Activated B cell treated with CpG ODN at 0.5 μM for 24 hours (primary cell): ENCODE data around the gene EXOC3. TPM values are rescaled to one million over a fixed set of nuclear protein-coding genes. Genes with fewer than 3 reads are reported as not detected.
"Not testable (repeated sequence)": the region's sequence is repeated elsewhere in the genome, so short reads cannot be mapped to it uniquely, and the experiment has no call there.

Experiments used
- ATAC-seq: fragments of 200-7000 bp; cut with Tn5 transposase; one replicate; pipeline ENCODE4 v1.10.0; 2021; ENCODE audit warnings: low read depth, mild to moderate bottlenecking, moderate library complexity
- CTCF ChIA-PET: fragments of 350-600 bp; sonication (Branson Sonifier 250); formaldehyde crosslinking; loops from one replicate; lab custom pipeline; 2021; ENCODE audit warnings: antibody characterized with exemption; lab: Charles Lee
- POLR2A ChIA-PET: fragments of 350-600 bp; sonication (Branson Sonifier 250); formaldehyde crosslinking; loops from one replicate; lab custom pipeline; 2021; ENCODE audit warnings: antibody characterized with exemption; lab: Charles Lee
- DNase-seq: peaks from one replicate; pipeline ENCODE4 v3.0.0; 2022
- H3K27ac Mint-ChIP-seq: one replicate; pipeline ENCODE4 v1.8.0; 2020; ENCODE audit warnings: mixed read lengths
- H3K27me3 Mint-ChIP-seq: one replicate; pipeline ENCODE4 v1.8.0; 2021; ENCODE audit warnings: mixed read lengths
- H3K36me3 Mint-ChIP-seq: one replicate; pipeline ENCODE4 v1.8.0; 2021; ENCODE audit warnings: low read depth, mixed read lengths
- H3K4me1 Mint-ChIP-seq: one replicate; pipeline ENCODE4 v1.8.0; 2021; ENCODE audit warnings: mixed read lengths
- H3K4me3 Mint-ChIP-seq: one replicate; pipeline ENCODE4 v1.8.0; 2020; ENCODE audit warnings: mild to moderate bottlenecking, mixed read lengths
- H3K9me3 Mint-ChIP-seq: one replicate; pipeline ENCODE4 v1.8.0; 2020; ENCODE audit warnings: mixed read lengths
- intact Hi-C: fragments of 100-400 bp; cut with micrococcal nuclease; formaldehyde crosslinking; loops from one replicate; pipeline ENCODE4 v1.15.1; 2024
- total RNA-seq: library from RNA; stranded (reverse); gene quantifications from 2 replicates; pipeline ENCODE4 v1.2.3, GENCODE V29; 2022
- TF ChIP-seq, protein P1 (sequence below): fragments of 200-600 bp; IDR thresholded peaks from one replicate; pipeline ENCODE4 v1.8.0; 2022; ENCODE audit warnings: antibody characterized with exemption, mild to moderate bottlenecking

The EXOC3 gene
- total RNA-seq, 1 donor from 2014 or later = 79.6 TPM

GRCh38 chr5:410911-411517 lies 32.0 kb upstream of the EXOC3 start:
- no peaks in the 10 kb centered on the region for H3K36me3 Mint-ChIP-seq
- DNase-seq (no peak), ATAC-seq (no peak)
- peaks cover 8% of the 10 kb centered on the region for H3K4me1 Mint-ChIP-seq
- peaks cover 20% of the 10 kb centered on the region for H3K27me3 Mint-ChIP-seq
- CTCF ChIA-PET = no interaction called here
- TF ChIP-seq, protein P1, sequence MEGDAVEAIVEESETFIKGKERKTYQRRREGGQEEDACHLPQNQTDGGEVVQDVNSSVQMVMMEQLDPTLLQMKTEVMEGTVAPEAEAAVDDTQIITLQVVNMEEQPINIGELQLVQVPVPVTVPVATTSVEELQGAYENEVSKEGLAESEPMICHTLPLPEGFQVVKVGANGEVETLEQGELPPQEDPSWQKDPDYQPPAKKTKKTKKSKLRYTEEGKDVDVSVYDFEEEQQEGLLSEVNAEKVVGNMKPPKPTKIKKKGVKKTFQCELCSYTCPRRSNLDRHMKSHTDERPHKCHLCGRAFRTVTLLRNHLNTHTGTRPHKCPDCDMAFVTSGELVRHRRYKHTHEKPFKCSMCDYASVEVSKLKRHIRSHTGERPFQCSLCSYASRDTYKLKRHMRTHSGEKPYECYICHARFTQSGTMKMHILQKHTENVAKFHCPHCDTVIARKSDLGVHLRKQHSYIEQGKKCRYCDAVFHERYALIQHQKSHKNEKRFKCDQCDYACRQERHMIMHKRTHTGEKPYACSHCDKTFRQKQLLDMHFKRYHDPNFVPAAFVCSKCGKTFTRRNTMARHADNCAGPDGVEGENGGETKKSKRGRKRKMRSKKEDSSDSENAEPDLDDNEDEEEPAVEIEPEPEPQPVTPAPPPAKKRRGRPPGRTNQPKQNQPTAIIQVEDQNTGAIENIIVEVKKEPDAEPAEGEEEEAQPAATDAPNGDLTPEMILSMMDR = no peak
- H3K9me3 Mint-ChIP-seq = no peaks in the 10 kb centered on the region
- intact Hi-C loops = no loop called here
- no peak overlapping the region for H3K4me3 Mint-ChIP-seq
- H3K27ac Mint-ChIP-seq = no peak overlapping the region
- POLR2A ChIA-PET = no interaction called here

GRCh38 chr5:411728-412127 lies 31.2 kb upstream of the EXOC3 start:
- DNase-seq (peak; percentile 0), ATAC-seq (no peak)
- TF ChIP-seq, protein P1 = no peak
- Mint-ChIP-seq H3K4me3 (no peak overlapping the region), H3K27me3 (peaks cover 20% of the 10 kb centered on the region), H3K36me3 (no peaks in the 10 kb centered on the region), H3K9me3 (no peaks in the 10 kb centered on the region), H3K27ac (no peak overlapping the region), H3K4me1 (peaks cover 8% of the 10 kb centered on the region)
- POLR2A ChIA-PET = no interaction called here
- CTCF ChIA-PET = no interaction called here
- intact Hi-C loops = no loop called here

DNA sequence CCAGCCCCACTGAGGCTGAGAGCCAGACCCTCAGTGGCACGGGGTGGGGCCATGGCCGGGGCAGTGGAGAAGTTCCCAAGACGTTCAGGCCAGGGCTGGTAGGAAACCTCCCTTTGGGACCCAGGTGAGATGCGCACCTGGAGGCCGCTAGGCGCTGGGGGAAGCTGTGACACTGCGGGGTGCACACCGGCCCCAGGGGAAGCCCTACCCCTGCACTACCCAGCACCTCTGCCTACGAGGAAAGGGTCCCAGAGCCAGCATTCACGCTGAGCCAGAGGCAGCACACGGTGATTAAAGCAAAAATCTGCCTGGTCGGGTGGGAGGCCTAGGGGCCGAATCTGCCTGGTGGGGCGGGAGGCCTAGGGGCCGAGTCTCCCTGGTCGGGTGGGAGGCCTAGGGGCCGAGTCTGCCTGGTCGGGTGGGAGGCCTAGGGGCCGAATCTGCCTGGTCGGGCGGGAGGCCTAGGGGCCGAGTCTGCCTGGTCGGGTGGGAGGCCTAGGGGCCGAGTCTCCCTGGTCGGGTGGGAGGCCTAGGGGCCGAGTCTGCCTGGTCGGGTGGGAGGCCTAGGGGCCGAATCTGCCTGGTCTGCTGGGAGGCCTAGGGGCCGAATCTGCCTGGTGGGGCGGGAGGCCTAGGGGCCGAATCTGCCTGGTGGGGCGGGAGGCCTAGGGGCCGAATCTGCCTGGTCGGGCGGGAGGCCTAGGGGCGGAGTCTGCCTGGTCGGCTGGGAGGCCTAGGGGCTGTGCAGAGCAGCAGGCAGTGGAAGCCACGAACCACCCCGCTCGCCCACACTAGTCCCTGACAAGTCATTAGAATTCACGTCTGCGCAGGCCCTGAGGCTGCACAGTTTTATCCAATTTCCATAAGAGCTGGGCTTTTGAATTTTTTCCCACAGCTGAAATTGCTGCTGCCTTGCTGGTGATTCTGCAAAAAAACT lies 27.7 kb upstream of the EXOC3 start:
- intact Hi-C loops, CTCF ChIA-PET: not testable (repeated sequence)
- H3K4me3 Mint-ChIP-seq = peak overlapping the region; percentile 58

DNA sequence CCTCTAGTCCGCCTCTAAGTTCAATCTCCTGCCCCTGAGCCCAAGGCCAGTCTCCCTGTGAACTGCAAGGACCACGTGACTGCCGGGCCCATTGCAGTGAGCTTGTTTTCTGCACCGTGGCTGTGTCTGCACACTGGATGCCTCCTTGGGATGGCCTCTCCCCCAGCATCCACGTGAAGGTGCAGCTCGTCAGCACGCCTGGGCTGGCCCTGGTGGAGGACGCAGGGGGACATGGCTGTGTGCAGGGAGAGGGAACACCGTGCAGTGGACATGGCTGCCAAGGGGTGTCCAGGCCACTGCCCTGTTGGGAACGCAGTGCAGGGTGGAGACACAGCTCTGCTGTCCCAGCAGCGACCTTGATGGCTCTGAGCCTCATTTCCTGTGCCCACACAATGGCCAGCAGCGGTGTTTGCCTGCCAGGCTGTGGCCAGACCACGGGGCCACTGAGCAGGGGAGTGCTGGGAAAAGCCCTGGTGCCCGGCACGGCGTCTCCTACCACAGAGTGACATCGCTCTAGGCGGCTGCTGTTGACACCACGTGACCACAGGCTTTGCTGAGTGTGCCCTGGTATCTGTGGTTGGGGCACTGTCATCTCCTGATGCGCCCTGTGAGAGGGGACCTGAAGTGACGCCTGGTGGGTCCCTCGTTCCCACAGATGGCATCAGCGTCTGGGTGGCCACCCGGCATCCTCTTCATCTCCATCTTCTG lies 26.9 kb upstream of the EXOC3 start:
- Mint-ChIP-seq H3K36me3 (no peaks in the 10 kb centered on the region), H3K9me3 (no peaks in the 10 kb centered on the region), H3K27me3 (peaks cover 8% of the 10 kb centered on the region), H3K4me3 (no peak overlapping the region), H3K4me1 (peaks cover 8% of the 10 kb centered on the region), H3K27ac (peak overlapping the region; percentile 46)
- DNase-seq = peak; percentile 12
- ChIA-PET POLR2A (no interaction called here), CTCF (interaction anchor here (1.4 kb wide), 1 partner anchor 15 kb away, joined by 3 read pairs; no protein-coding TSS in a partner anchor)
- intact Hi-C loops = no loop called here
- ATAC-seq = no peak
- TF ChIP-seq, protein P1 = no peak

More for the DNA sequence above, 27.7 kb upstream of the EXOC3 start:
- ATAC-seq = peak; percentile 93
- H3K4me1 Mint-ChIP-seq, H3K9me3 Mint-ChIP-seq, H3K36me3 Mint-ChIP-seq: not testable (repeated sequence)
- H3K27me3 Mint-ChIP-seq = peaks cover 11% of the 10 kb centered on the region
- POLR2A ChIA-PET = interaction anchor here (1.1 kb wide), 1 partner anchor 46 kb away, joined by 3 read pairs; no protein-coding TSS in a partner anchor
- H3K27ac Mint-ChIP-seq = peak overlapping the region; percentile 53
- peak; percentile 32 for DNase-seq

DNA sequence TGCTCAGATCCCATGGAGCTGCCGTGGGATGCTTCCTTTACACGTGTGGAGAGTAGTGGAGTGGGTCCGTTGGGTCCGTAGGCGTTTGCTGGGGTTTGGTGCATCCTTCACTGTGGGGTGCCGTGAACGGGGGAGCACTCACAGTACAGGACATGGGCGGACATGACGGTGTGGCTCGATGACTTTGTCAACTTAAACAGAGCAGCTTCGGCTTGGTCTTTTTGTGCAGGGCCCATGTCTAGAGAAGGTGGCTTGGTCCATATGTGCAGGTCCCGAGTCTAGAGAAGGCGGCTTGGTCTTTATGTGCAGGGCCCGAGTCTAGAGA lies 26.4 kb upstream of the EXOC3 start:
- DNase-seq (peak; percentile 1), ATAC-seq (no peak)
- Mint-ChIP-seq H3K4me3 (no peak overlapping the region), H3K4me1 (peaks cover 8% of the 10 kb centered on the region), H3K36me3 (no peaks in the 10 kb centered on the region), H3K9me3 (no peaks in the 10 kb centered on the region), H3K27me3 (peaks cover 6% of the 10 kb centered on the region), H3K27ac (no peak overlapping the region)
- POLR2A ChIA-PET = no interaction called here
- intact Hi-C loops = no loop called here
- TF ChIP-seq, protein P1 = no peak
- CTCF ChIA-PET = interaction anchor here (1.4 kb wide), 1 partner anchor 15 kb away, joined by 3 read pairs; no protein-coding TSS in a partner anchor
